ENCODE results near the gene DRD1. TPM values are rescaled to one million over a fixed set of nuclear protein-coding genes. Genes with fewer than 3 reads are reported as not detected.
A peak's percentile ranks its signal among the peaks of the same experiment; 100 is the strongest.

DRD1 gene
- total RNA-seq, 1 donor from 2014 or later = 0.62 TPM

DNA sequence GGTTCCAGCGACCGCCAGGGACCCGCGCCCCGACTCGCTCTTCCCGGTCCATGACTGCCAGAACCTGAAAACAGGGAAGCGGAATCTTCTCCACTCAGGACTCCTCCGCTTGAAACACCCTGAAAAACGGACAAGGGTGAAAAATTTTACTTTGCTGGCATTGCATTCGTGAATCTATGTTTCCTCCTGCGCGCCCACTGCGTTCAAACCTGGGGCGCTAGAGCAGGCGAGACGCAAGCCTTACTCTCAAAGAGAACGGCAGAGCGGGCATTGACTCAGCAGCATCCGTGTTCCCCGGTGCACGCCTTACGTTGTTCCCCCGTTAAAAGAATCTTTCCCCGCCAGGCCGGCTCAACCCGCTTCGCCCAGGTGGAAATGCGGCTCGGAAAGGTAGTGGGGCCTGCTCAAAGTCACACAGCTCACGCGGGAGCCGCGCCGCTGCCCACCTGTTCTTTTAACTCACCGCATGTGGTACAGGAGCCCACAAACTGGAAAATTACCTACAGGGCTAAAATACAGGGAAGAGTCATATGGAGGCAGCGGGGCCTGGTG is 999 bp upstream of the DRD1 start:
- TF ChIP-seq, protein P1, sequence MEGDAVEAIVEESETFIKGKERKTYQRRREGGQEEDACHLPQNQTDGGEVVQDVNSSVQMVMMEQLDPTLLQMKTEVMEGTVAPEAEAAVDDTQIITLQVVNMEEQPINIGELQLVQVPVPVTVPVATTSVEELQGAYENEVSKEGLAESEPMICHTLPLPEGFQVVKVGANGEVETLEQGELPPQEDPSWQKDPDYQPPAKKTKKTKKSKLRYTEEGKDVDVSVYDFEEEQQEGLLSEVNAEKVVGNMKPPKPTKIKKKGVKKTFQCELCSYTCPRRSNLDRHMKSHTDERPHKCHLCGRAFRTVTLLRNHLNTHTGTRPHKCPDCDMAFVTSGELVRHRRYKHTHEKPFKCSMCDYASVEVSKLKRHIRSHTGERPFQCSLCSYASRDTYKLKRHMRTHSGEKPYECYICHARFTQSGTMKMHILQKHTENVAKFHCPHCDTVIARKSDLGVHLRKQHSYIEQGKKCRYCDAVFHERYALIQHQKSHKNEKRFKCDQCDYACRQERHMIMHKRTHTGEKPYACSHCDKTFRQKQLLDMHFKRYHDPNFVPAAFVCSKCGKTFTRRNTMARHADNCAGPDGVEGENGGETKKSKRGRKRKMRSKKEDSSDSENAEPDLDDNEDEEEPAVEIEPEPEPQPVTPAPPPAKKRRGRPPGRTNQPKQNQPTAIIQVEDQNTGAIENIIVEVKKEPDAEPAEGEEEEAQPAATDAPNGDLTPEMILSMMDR (IDR thresholded peaks at IDR 0.05) = no peak
- no peaks in the 10 kb centered on the region for H3K9me3 ChIP-seq
- H3K4me1 ChIP-seq = peaks cover 13% of the 10 kb centered on the region
- H3K36me3 ChIP-seq = no peaks in the 10 kb centered on the region
- H3K4me3 ChIP-seq = peak overlapping the region; percentile 51
- ATAC-seq = no peak
- DNase-seq = no peak
- intact Hi-C loops (cut with DNase I) = no loop called here
- no peak overlapping the region for H3K27ac ChIP-seq
- H3K27me3 ChIP-seq (ENCODE audit: low read depth) = peaks cover 39% of the 10 kb centered on the region

DNA sequence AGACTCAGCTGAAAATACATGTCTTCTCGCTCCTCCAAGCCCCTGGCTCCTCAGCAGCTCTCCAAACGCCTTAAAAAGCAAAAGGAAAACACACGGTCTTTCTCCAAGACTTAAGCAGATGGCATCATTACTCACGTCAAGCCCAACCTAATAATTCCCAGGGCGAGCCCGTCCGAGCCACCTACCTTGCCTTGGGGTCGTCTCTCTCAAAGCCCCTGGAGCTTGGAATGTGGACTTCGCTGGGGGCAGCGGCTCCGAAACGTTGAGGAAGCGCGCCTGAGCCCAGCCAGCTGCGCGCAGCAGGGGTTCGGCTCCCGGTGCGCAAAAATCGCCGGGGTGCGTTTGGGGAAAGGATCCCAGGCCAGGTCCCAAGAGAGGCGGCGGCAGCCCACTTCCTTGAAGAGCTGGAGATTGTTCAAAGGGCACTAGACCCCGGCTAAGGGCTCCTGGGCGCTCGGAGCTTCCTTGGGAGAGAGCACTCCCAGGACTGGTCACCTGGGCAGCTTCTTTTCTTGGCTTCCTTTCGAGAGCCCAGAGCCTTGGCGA is 395 bp downstream of the DRD1 start:
- intact Hi-C loops (cut with DNase I) = no loop called here
- H3K4me3 ChIP-seq = peak overlapping the region; percentile 51
- H3K27ac ChIP-seq = peak overlapping the region; percentile 50
- TF ChIP-seq, protein P1 (IDR thresholded peaks at IDR 0.05) = no peak
- no peaks in the 10 kb centered on the region for H3K36me3 ChIP-seq
- peaks cover 43% of the 10 kb centered on the region for H3K27me3 ChIP-seq (ENCODE audit: low read depth)
- peaks cover 13% of the 10 kb centered on the region for H3K4me1 ChIP-seq
- ATAC-seq (no peak), DNase-seq (no peak)
- H3K9me3 ChIP-seq = no peaks in the 10 kb centered on the region

DNA sequence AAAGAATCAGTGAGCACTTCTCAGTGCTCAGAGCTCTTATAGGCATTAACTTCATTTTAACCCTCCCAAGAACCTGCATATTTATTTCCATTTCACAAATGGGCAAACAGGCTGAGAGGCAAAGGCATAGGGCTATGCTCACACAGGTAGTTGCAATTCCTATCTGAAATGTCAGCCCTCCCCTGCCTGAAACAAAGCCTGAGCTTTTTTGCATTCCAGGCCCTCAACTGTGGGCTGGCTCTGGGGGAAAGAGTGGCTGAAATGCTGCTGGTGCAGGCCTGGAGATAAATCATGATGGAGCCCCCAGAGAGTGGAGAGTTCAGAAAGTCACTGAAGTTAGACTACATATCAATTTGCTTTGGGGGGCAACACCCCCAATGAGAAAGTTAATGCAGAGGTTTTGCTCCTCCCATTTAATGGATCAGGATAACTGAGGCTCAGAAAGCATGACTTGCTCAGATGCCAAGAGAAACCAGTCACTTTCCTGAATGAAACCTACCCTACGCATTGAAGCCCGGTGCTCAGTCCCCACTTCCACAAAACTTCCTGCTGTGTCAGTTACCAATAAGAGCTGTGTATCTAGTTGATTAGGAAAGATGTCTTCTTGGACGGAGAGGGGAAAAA is 5.6 kb downstream of the DRD1 start:
- no peaks in the 10 kb centered on the region for H3K4me1 ChIP-seq
- intact Hi-C loops (cut with DNase I) = no loop called here
- H3K9me3 ChIP-seq = no peaks in the 10 kb centered on the region
- ATAC-seq = no peak
- no peak for DNase-seq
- TF ChIP-seq, protein P1 (IDR thresholded peaks at IDR 0.05) = no peak
- no peak overlapping the region for H3K4me3 ChIP-seq
- H3K36me3 ChIP-seq = no peaks in the 10 kb centered on the region
- H3K27ac ChIP-seq = no peak overlapping the region
- peaks cover 14% of the 10 kb centered on the region for H3K27me3 ChIP-seq (ENCODE audit: low read depth)

DNA sequence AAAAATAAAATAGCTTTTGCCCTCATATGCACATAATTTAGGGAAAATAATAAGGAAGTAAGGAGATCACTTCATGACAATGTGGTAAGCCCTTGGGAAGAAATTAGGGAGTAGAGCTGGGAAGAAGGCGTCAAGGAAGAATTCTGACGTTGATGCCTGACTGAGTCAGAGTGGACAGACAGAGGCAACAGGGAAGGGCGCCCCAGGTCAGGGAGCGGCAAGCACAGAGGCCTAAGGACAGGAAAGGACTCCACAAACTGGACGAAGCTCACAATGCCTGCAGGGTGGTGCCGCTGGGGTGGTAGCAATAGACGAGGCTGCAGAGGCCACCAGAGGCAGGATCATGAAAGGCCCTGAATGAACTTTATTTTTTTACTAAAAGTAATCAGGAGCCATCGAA is 7.6 kb downstream of the DRD1 start:
- intact Hi-C loops (cut with DNase I) = no loop called here
- Histone ChIP-seq H3K27ac (no peak overlapping the region), H3K27me3 (ENCODE audit: low read depth) (peaks cover 9% of the 10 kb centered on the region), H3K4me1 (no peaks in the 10 kb centered on the region), H3K9me3 (no peaks in the 10 kb centered on the region), H3K36me3 (no peaks in the 10 kb centered on the region), H3K4me3 (no peak overlapping the region)
- TF ChIP-seq, protein P1 (IDR thresholded peaks at IDR 0.05) = no peak
- DNase-seq (no peak), ATAC-seq (no peak)

DNA sequence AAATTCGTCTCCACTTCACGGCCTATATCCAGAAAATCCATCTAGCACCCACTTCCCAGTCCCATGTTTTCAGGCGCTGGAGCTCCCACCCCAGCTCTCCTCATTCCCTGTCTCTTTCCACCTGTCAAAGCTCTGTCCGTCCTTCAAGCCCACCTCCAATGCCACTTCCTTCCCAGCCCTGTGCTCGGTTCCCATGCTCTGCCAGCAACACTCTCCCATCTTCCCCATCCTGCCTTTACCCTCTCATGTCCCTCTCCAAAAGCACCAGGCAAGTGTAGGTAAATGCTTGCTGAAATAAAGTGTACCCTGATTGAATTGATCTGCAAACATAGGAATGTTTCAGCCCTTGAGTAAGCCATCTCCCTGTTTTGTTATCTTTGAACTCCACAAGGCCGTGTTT is 9.2 kb downstream of the DRD1 start:
- TF ChIP-seq, protein P1 (IDR thresholded peaks at IDR 0.05) = no peak
- Histone ChIP-seq H3K27ac (no peak overlapping the region), H3K36me3 (no peaks in the 10 kb centered on the region), H3K27me3 (ENCODE audit: low read depth) (peaks cover 8% of the 10 kb centered on the region), H3K4me3 (no peak overlapping the region), H3K4me1 (no peaks in the 10 kb centered on the region), H3K9me3 (no peaks in the 10 kb centered on the region)
- ATAC-seq (no peak), DNase-seq (no peak)
- intact Hi-C loops (cut with DNase I) = no loop called here

All from lower lobe of right lung (tissue), 2 donors.